GM21447 (cell line): ENCODE data around the gene MOB1B.

Experiments
- ATAC-seq: cut with Tn5 transposase; IDR thresholded peaks from one replicate; pipeline ENCODE4 v1.9.1; 2021; ENCODE audit not compliant: unreplicated experiment

The MOB1B gene

DNA sequence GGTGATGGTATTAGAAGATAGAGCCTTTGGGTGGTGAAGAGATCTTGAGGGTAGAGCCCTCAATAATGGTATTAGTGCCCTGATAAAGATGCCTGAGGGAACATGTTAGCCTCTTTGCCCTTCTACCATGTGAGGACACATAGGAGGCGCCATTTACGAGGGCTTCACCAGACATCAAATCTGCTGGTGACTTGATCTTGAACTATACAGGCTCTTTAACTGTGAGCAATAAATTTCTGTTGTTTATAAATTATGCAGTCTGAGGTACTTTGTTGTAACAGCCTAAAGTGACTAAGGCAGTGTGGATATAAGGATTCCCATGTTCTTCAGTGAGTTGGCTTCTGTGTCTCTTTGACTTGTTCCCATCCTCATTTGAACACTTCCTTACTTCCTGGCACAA lies 11.8 kb downstream of the MOB1B start:
- no peak for ATAC-seq

DNA sequence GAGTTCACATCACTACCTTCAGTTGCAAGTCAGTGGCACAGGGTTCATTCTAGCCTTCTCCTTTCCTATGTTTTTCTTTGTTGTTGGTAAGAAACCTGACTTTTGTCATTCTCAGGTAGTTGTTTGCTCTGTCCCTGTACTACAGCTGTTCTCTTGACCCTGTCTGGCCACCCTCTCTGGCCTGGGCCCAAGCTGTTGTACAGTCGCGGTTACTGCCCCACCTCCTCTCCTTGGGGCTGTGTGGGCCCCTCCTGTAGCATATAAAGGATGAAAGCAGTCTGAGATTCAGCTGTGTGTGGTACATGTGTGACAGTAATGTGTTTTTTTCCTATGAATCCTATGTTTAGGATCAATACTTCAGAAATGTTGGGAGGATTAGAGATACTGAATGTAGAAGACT lies 12.5 kb downstream of the MOB1B start:
- ATAC-seq: no peak

DNA sequence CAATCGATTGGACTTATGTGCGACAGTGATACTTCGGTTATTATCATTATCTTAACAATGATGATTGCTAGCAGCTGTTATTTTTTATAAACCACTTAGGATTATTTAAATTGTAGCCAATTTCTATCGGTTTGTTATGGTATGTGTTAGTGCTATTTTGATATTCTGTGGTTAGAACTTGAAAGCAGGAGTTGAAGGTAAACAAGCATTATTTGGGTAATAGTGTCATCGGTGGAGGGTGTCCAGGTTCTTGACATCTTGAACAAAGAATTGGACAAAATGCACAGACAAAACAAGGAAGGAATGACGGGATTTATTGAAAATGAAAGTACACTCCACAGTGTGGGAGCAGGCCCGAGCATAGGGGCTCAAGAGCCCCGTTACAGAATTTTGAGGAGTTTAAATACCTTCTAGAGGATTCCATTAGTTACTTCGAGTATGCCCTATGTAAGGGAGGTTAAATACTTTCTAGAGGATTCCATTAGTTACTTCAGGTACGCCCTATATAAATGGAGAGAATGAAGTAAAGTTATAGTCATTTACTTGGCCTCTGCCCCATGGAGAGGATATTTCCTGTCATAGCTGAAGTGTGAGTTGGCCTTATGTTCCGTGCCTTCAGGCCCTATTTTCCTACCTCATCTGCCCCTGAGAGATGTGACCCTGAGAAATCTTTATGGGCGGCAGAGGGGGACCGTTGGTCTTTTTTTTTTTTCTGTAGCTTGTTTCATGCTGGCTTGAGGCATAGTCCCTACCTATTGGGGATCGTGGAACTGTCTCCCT lies 13.1 kb downstream of the MOB1B start:
- no peak for ATAC-seq

DNA sequence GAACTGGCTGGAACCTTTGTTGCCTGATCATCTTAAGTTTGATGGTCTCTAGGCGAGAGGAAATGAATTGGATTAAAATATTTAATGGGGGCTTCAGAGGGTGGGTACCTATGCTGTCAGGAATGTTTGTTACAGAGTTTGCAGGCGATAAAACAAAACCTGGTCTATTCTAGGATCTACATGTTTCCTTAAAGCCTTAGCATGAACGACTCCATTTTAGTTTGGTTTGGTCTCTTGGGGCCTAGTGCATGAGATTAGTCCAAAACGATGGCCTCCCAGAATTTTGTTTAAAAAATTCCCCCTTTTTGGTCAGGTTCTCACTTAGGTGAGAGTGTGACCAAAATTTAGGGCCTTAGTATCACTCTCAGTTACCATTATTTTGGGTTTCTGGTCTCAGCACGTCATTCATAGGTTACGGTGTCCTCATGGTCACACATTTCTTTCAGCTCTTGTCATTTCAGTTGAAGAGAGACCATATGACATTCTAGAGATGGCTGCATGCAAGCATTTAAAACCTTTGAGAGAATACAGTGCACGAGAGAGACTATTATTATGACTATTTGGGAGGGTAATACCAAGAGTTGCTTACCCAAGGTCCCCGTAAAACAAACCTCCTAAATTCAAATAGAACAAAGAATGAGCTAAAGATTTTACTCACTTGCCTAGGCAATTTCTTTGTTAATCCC lies 13.8 kb downstream of the MOB1B start:
- no peak for ATAC-seq

DNA sequence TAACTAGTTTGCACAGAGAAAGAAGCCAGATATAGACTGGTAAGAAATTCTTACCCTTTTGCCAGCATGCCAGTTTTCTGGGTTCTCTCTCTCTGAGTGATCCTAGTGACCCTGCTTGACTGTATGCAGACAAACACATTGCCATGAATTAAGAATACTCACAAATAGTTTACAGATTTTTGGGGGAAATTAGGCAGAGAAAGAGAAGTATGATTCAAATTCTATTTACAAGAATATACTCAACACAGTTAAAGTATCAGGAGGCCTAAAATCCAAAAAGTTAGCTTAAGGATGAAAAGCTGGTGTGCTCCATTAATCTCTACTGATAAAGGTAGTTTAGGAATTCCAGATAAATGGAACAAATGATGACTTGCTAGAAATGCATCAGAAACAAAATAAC lies 18.4 kb downstream of the MOB1B start:
- ATAC-seq: no peak

DNA sequence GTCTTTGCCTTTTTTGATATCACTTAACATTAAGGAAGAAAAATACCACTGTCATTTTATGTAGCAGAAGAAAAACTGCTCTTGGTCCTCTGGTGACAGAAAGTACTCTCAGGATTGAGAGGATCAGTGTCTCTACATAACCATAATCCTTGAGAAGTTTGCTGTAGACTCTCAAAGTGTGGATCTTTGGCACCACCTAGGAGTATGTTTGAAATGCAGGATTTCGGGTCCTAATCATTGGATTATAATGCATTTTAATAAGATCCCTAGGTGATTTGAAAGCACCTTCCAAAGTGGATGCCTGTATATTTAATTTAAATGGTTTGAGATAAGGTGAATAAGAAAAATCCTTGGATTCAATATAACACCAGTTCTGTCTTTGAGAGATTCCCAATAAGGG lies 23.2 kb downstream of the MOB1B start:
- ATAC-seq: no peak

DNA sequence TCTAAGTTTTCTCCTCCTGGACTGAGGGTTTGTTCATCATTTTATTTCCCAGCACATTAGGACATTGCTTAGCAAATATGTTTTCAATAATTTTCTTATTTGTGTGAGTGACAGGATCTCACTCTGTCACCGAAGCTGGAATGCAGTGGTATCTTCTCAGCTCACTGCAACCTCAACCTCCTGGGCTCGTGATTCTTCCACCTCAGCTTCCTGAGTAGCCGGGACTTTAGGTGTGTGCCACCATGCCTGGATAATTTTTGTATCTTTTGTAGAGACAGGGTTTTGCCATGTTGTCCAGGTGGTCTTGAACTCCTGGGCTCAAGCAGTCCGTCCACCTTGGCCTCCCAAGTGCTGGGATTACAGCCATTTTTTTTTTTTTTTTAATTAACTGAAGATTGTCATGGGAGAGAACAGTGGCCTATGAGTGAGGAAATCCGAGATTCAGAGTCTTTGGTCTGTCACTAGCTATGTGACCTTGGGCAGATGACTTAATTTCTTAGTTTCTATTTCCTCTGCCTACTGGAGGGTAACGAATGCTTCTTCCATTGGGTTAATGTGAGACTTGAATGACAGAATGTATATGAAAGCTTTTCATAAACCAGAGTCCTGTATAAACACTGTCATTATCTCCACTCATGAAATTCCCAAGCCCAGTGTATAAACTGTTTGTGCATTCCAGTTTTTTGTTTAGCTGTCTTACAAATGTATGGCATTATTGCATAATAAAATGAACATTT lies 23.9 kb downstream of the MOB1B start:
- peak; percentile 82 for ATAC-seq

DNA sequence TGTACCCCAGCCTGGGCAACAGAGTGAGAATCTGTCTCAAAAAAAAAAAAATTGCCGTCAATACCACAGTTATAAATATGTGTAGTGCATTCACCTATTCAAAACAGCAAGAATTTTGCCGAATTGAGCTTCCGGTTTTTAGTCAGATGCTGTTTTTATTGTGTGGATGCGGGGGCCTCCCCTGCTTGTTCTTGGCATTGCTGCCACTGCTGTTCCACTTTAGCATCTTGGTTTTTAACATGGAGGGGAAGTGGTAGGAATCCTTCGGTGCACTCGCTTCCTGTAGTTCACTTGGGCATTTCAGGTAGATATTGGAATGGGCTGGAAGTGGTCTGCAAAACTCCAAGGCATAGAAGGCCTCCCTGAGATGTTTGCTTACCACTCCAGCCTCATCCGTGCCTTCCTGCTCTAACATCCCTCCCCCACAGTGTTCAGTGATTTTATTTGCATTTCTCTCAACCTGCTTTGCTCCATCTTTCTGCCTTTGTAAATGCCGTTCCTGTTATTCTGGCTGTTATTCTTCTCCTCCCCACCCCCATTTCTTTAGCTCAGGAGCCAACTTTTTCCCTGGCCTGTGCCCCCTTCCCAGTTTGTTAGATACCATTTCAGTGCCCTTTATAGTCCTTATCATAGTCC lies 25.5 kb downstream of the MOB1B start:
- ATAC-seq: peak; percentile 40

DNA sequence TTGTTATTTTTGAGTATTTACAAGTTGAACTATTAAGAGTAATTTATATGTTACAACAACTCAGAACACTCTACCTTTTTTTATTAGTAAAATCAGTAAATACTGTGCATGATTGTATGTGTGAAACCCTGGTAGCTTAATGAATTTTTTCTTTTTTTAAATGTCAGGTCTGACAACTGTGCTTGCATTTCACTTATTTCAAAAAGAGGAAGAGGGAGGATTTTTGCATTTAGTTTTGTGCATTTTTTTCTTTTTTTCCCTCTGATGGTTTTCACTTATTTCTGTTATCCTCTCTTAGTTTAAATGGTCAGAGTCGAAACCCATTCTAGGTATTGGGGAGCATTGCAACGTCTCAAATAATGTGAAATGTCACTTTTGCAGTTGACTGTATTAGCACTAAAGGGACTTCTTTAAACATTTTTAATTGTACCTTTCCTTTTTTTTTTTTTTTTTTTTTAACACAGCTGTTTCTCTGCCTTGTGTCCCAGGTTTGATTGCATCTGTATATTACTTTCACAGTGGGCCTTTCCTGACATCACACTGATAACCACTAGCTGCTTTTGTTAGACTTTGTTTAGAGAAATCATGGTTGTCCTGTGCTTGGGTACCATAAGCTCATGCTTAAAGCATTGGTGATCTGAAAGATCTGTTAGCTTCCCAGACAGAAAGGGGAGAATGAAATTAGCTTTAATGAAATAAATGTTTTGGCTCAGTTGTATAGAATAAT lies 28.5 kb downstream of the MOB1B start:
- ATAC-seq: no peak

DNA sequence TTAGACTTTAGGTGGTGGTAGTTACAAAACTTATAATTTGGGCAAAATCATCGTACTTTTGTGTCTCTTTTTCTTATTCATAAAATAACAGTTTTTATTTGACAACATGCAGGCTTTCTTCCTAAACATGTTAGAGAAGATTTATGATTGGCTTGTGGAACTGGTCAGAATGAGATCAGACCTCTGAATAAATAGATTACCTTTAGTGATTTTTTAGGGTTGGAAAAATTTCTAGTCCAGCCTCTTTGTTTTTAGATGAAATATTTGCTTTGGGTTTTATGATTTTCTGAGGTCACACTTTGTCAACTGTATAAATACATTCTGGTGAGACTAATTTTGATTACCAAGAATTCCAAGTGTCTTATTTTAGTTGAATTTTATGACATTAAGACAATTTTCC lies 29.2 kb downstream of the MOB1B start:
- no peak for ATAC-seq

DNA sequence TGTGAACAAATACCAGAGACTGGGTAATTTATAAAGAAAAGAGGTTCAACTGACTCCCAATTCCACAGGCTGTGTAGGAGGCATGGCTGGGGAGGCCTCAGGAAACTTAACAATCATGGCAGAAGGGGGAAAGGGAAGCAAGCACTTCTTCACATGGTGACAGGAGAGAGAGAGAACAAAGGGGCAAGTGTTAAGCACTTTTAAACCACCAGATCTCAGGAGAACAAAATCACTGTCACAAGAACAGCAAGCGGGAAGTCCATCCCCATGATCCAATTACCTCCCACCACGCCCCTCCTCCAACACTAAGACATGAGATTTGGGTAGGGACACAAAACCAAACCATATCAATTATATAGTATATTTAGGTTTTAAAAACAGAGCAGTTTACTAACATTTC lies 30.8 kb downstream of the MOB1B start:
- no peak for ATAC-seq

DNA sequence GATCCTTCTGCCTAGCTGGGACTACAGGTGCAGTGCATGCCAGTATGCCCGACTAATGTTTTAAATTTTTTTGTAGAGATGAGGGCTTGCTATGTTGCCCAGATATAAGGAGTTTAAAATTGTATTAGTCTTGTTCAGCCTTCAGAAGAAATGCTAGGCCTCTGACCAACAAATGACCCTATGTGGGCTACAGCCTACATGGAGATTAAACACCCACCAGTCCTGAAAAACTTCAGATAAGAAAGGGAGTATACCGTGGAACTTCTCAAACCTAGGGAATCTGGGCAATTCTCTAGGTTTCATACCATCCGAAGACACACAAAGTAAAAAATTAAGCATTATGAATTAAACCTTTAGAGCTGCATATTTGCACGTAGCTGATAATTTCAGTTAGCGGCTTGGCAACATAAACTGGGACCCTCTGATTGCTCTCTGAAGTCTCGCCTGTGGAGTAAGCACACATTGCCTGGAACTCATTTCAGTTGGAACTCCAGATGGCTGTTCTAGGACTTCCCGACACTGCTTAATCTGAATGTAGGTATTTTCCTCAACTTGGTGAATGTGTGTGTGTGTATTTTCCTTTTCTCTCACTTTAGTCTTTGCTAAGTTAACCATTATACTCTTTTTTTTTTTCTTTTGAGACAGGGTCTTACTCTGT lies 33.0 kb downstream of the MOB1B start:
- ATAC-seq: no peak

DNA sequence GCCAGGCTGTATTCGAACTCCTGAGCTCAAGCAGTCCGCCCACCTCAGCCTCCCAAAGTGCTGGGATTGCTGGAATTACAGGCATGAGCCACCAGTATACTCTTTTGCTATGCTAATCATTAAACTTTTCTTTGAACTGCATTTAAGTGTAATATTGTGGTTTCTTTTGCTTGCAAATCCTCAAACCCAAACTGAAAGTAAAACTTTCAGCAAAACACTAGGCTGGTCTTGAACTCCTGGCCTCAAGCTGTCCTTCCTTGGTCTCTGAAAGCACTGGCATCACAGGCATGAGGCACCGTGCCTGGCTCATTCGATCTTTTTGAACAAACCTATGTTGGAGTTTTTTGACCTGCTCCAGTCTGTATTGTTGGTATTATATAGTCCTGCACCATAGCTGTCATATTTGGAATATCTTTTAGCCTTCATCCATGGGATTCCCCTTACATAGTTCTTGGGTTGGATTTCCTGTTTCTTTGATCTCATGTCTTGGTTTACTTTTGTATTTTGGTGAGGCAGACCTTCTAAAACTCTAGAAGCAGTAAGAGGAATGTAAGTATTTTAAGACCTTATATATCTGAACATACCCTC lies 34.1 kb downstream of the MOB1B start:
- ATAC-seq: no peak

DNA sequence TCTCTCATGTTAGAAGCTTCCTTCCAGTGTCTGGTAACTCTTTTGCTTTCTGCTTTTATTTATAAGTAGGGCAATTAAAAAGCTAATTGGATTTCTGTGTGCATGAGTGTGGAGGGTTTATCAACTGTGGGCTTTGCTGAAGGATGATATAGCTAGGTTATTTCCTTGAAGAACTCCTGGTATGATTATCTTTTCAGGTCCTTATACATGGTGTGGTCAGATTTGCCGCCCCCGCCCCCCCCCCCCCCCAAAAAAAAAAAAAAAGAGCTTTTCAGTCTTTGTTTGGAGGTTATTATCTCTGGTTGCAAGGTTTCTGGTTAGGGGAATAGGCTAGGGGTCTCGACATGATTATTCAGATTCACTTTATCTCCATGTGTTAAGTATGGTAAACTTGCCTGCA lies 35.9 kb downstream of the MOB1B start:
- ATAC-seq: no peak

DNA sequence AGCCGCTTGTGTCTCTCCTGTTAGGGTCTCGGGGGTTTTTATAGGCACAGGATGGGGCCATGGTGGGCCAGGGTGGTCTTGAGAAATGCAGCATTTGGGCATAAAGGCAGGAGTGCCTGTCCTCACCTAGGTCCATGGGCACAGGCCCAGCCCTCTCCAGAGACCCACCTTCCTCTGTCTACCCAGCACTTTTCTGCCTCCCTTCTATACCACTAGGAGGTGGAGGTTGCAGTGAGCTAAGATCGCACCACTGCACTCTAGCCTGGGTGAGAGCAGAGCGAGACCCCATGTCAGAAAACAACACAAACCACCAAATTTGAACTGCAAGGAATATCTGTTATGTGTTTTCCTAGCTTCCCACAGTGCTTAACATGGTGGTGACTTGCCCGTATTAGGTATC lies 38.0 kb downstream of the MOB1B start:
- no peak for ATAC-seq

DNA sequence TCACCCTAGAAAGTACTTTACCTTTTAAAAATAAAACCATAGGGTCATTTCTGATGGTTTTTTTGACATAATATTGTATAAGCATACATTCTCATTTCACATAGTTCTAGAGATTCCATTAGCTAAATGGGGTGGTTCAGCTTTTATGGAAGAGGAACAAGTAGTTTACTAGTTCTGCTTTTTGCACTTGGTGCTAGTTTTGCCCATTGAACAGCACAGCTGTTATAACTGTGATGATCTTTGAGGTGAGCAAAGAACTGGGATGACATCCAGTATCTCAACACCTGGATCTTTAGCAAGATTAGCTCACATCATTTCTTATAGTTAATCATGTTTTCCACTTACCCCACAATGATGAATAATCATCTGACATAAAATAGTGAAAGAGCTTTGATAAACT lies 40.9 kb downstream of the MOB1B start:
- ATAC-seq: no peak

DNA sequence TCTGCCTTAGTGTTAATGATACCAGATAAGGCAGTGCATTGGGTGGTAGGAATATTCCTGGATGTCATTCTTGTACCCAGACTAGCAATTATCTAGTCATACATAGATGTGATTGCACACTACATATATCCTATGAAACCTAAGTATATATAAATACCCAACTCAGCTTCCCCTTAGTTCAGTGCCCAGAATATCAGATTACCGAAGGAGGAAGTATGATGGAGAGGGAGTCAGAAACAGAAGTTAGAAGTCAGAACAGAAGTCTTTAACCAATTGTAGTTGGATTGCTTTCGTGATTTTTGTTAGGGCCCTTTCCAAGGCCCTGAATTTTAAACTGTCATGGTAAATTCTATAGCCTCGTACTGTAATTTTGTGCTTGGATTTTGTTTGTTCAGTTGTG lies 42.9 kb downstream of the MOB1B start:
- ATAC-seq: no peak

DNA sequence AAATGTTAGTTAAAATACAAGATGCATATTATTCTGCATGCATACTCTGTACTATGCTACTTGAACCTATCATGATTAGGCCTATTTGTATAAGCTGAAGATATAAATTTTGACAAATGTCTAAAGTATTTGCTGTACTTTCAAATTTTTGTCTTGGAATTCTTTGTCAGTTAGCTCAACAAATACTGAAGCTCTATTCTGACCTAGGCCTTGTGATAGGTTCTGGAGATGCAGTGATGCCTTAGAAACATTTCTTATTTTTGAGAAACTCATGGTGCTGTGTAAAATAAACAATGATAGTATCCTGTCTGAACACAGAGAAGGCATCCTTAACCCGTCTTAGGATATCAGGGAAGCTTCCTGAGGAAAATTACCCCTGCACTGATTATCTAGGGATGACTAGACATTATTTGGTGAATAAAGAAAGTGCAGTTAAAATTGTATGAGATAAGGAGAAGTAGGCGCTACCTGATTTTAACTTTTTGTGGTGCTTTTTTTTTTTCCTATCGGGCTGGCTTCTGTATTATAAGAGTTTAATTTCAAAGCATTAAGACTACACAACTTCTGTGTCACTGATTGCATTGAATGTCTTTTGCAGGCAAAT lies 43.4 kb downstream of the MOB1B start:
- no peak for ATAC-seq

DNA sequence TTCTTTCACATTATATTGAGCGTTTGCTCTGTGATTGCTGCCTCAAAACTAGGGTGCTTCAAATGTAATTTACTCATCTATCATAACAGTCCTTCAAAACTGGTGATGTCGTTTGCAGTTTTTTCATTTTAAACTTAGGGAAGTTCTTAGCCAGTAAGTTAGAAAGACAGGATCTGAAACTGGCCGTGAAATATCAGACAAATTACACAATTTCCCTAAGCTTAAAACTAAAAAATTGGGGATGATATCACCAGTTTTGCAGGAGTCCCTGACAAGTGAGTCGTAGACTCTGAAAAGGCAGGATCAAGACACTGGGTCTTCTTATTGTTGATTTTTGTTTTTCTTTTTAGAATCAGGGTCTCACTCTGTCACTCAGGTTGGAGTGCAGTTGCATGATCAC lies 44.8 kb downstream of the MOB1B start:
- ATAC-seq: no peak
